HCT116 (cell line): ENCODE results near the gene ZNF691.

Experiments
- CEBPB ChIP-seq: IDR thresholded peaks from 2 replicates; pipeline ENCODE4 v1.6.1; 2012; ENCODE audit warnings: low read depth
- EGR1 ChIP-seq: IDR thresholded peaks from 2 replicates; pipeline ENCODE4 v1.6.1; 2012; ENCODE audit warnings: low read depth
- EZH2 ChIP-seq: fragments of 200-600 bp; sonication (generic); IDR thresholded peaks from 2 replicates; pipeline ENCODE4 v1.6.1; 2017; ENCODE audit warnings: antibody characterized with exemption, mixed run types
- EZH2phosphoT487 ChIP-seq: fragments of 200-600 bp; IDR thresholded peaks from 2 replicates; pipeline ENCODE4 v1.6.1; 2018; ENCODE audit warnings: antibody characterized with exemption, borderline replicate concordance
- FOSL1 ChIP-seq: IDR thresholded peaks from 2 replicates; pipeline ENCODE4 v1.6.1; 2012; ENCODE audit warnings: low read depth
- POLR2A ChIP-seq: IDR thresholded peaks from 2 replicates; pipeline ENCODE4 v1.7.0; 2011; ENCODE audit warnings: borderline replicate concordance; ENCODE audit not compliant: insufficient read depth, insufficient read length; ENCODE audit errors: extremely low read depth
- POLR2AphosphoS5 ChIP-seq: IDR thresholded peaks from 2 replicates; pipeline ENCODE4 v1.6.1; 2011; ENCODE audit warnings: mild to moderate bottlenecking, low read depth, low read length, moderate library complexity
- RAD21 ChIP-seq: IDR thresholded peaks from 2 replicates; pipeline ENCODE4 v1.6.1; 2012; ENCODE audit warnings: low read depth, mild to moderate bottlenecking
- SIN3A ChIP-seq: IDR thresholded peaks from 2 replicates; pipeline ENCODE4 v1.6.1; 2012; ENCODE audit warnings: low read depth
- YY1 ChIP-seq: IDR thresholded peaks from 2 replicates; pipeline ENCODE4 v1.6.1; 2011; ENCODE audit warnings: low read length, low read depth, moderate library complexity, mild to moderate bottlenecking; ENCODE audit not compliant: insufficient replicate concordance; ENCODE audit errors: extremely low read depth
- ZFX ChIP-seq: fragments of 450-650 bp; IDR thresholded peaks from 2 replicates; pipeline ENCODE4 v1.6.1; 2017
- TF ChIP-seq, protein P1 (sequence below), 3 experiments: fragments of 200-600 bp in 1 of 3; sonication (generic) in 1 of 3; IDR thresholded peaks in 2 of 3; conservative IDR thresholded peaks in 1 of 3; 2 replicates each; pipeline ENCODE4 v1.5.1; 2012 to 2017; ENCODE audit warnings: low read depth in 2 of 3, low read length in 2 of 3, antibody characterized with exemption in 1 of 3, borderline replicate concordance in 1 of 3, control low read depth in 1 of 3, mild to moderate bottlenecking in 1 of 3, mixed read lengths in 1 of 3, mixed run types in 1 of 3, moderate library complexity in 1 of 3; ENCODE audit not compliant: insufficient read depth in 1 of 3
- TF ChIP-seq, protein P2 (sequence below): IDR thresholded peaks from 2 replicates; pipeline ENCODE4 v1.6.1; 2011; ENCODE audit warnings: mild to moderate bottlenecking, low read length, moderate library complexity; ENCODE audit not compliant: insufficient replicate concordance; ENCODE audit errors: extremely low read depth
- TF ChIP-seq, protein P3 (sequence below): IDR thresholded peaks from 2 replicates; pipeline ENCODE4 v1.6.1; 2012; ENCODE audit warnings: low read depth

DNA sequence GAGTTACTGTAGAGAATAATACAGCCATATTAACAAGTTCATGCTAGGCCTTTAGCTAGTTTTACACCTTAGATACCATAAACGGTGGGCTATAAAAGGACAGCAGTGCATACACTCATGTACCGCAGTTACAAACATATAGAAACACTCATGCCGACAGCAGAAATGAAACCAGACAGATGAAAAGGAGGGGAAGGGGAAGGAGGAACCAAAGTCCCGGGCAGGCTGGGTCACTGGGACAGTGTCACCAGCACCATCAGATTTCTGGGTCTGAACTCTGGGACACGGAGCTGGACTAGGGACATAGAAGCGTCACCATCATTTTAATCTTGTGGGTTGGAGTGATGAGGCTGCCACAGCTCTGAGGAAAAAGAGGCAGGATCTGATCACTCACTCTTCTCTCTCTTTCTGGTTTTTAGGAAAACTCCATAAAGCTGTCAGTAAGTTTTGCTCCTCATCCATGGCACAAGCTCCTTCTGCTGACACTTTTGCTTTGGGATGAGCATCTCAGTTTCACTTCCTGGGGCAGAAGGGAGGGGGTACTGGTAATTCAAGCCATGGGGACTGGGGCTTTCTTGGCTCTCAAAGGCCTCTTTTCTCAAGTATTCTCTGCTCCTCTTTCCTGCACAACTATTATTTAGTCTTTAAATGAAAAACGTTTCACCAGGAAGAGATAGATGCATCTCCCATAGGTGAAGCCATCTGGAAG is 7.8 kb upstream of the ZNF691 start:
- TF ChIP-seq RAD21 (no peak), EGR1 (no peak), EZH2phosphoT487 (no peak), EZH2 (no peak), POLR2AphosphoS5 (no peak), POLR2A (no peak), YY1 (no peak), CEBPB (no peak), SIN3A (no peak), FOSL1 (no peak), ZFX (no peak)
- TF ChIP-seq, protein P1, sequence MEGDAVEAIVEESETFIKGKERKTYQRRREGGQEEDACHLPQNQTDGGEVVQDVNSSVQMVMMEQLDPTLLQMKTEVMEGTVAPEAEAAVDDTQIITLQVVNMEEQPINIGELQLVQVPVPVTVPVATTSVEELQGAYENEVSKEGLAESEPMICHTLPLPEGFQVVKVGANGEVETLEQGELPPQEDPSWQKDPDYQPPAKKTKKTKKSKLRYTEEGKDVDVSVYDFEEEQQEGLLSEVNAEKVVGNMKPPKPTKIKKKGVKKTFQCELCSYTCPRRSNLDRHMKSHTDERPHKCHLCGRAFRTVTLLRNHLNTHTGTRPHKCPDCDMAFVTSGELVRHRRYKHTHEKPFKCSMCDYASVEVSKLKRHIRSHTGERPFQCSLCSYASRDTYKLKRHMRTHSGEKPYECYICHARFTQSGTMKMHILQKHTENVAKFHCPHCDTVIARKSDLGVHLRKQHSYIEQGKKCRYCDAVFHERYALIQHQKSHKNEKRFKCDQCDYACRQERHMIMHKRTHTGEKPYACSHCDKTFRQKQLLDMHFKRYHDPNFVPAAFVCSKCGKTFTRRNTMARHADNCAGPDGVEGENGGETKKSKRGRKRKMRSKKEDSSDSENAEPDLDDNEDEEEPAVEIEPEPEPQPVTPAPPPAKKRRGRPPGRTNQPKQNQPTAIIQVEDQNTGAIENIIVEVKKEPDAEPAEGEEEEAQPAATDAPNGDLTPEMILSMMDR (IDR thresholded peaks at IDR 0.05 in 2 of 3, conservative IDR thresholded peaks at IDR 0.05 in 1 of 3; ENCODE audit: borderline replicate concordance in 1 of 3, insufficient read depth in 1 of 3, low read depth in 2 of 3, low read length in 2 of 3): no peak
- TF ChIP-seq, protein P2, sequence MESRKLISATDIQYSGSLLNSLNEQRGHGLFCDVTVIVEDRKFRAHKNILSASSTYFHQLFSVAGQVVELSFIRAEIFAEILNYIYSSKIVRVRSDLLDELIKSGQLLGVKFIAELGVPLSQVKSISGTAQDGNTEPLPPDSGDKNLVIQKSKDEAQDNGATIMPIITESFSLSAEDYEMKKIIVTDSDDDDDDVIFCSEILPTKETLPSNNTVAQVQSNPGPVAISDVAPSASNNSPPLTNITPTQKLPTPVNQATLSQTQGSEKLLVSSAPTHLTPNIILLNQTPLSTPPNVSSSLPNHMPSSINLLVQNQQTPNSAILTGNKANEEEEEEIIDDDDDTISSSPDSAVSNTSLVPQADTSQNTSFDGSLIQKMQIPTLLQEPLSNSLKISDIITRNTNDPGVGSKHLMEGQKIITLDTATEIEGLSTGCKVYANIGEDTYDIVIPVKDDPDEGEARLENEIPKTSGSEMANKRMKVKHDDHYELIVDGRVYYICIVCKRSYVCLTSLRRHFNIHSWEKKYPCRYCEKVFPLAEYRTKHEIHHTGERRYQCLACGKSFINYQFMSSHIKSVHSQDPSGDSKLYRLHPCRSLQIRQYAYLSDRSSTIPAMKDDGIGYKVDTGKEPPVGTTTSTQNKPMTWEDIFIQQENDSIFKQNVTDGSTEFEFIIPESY: no peak
- TF ChIP-seq, protein P3, sequence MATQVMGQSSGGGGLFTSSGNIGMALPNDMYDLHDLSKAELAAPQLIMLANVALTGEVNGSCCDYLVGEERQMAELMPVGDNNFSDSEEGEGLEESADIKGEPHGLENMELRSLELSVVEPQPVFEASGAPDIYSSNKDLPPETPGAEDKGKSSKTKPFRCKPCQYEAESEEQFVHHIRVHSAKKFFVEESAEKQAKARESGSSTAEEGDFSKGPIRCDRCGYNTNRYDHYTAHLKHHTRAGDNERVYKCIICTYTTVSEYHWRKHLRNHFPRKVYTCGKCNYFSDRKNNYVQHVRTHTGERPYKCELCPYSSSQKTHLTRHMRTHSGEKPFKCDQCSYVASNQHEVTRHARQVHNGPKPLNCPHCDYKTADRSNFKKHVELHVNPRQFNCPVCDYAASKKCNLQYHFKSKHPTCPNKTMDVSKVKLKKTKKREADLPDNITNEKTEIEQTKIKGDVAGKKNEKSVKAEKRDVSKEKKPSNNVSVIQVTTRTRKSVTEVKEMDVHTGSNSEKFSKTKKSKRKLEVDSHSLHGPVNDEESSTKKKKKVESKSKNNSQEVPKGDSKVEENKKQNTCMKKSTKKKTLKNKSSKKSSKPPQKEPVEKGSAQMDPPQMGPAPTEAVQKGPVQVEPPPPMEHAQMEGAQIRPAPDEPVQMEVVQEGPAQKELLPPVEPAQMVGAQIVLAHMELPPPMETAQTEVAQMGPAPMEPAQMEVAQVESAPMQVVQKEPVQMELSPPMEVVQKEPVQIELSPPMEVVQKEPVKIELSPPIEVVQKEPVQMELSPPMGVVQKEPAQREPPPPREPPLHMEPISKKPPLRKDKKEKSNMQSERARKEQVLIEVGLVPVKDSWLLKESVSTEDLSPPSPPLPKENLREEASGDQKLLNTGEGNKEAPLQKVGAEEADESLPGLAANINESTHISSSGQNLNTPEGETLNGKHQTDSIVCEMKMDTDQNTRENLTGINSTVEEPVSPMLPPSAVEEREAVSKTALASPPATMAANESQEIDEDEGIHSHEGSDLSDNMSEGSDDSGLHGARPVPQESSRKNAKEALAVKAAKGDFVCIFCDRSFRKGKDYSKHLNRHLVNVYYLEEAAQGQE: no peak
